H1 (cell line): ENCODE data around the gene TMEM38A. TPM values are rescaled to one million over a fixed set of nuclear protein-coding genes. Genes with fewer than 3 reads are reported as not detected.
A peak's percentile ranks its signal among the peaks of the same experiment; 100 is the strongest.

Experiments used
- CTCF ChIA-PET: fragments of 300-600 bp; sonication (Branson Sonifier 250); formaldehyde crosslinking; loops from one replicate; lab custom pipeline; 2021; ENCODE audit not compliant: partially characterized antibody; lab: Charles Lee
- POLR2A ChIA-PET: fragments of 300-600 bp; sonication (Branson Sonifier 250); formaldehyde crosslinking; loops from one replicate; lab custom pipeline; 2021; ENCODE audit warnings: inconsistent platforms; ENCODE audit not compliant: partially characterized antibody; lab: Charles Lee
- DNase-seq, 2 experiments: peaks; one replicate each; pipeline versions ENCODE4 v3.0.0 to v3.0.0-alpha.2; 2010 to 2022; ENCODE audit warnings: low spot score in 2 of 2, low read depth in 1 of 2, mixed read lengths in 1 of 2
- FAIRE-seq: peaks from 2 replicates; lab custom pipeline; 2011; peaks lifted over from hg19 to GRCh38; lab: Jason Lieb, UNC
- H2AFZ ChIP-seq: 2 replicates; pipeline ENCODE4 v1.8.1; 2012; ENCODE audit warnings: low read length, inconsistent platforms
- H2AK5ac ChIP-seq: 2 replicates; pipeline ENCODE4 v1.6.1; 2013; ENCODE audit warnings: low read depth, low read length
- H2BK120ac ChIP-seq: replicated peaks from 2 replicates; pipeline ENCODE3; 2013; ENCODE audit warnings: low read depth, low read length, inconsistent platforms
- H2BK12ac ChIP-seq: 2 replicates; pipeline ENCODE4 v1.6.1; 2013; ENCODE audit warnings: low read depth, low read length
- H2BK15ac ChIP-seq: 2 replicates; pipeline ENCODE4 v1.6.1; 2013; ENCODE audit warnings: low read length
- H2BK20ac ChIP-seq: 2 replicates; pipeline ENCODE4 v1.6.1; 2013; ENCODE audit warnings: low read length
- H2BK5ac ChIP-seq: 2 replicates; pipeline ENCODE4 v1.6.1; 2013; ENCODE audit warnings: low read depth, low read length
- H3K14ac ChIP-seq: 2 replicates; pipeline ENCODE4 v1.6.1; 2013; ENCODE audit warnings: inconsistent platforms; ENCODE audit not compliant: insufficient read length
- H3K18ac ChIP-seq: 2 replicates; pipeline ENCODE4 v1.6.1; 2013; ENCODE audit warnings: low read length; ENCODE audit errors: extremely low read depth
- H3K23ac ChIP-seq: 2 replicates; pipeline ENCODE4 v1.6.1; 2013; ENCODE audit warnings: inconsistent platforms; ENCODE audit not compliant: insufficient read length
- H3K23me2 ChIP-seq: 2 replicates; pipeline ENCODE4 v1.6.1; 2013; ENCODE audit warnings: low read depth, low read length
- H3K27ac ChIP-seq: 2 replicates; pipeline ENCODE4 v1.6.1; 2011; ENCODE audit warnings: low read depth, low read length, inconsistent platforms
- H3K27me3 ChIP-seq, 4 experiments: replicated peaks in 1 of 4; 1 replicate in 1 of 4; 2 replicates in 3 of 4; pipeline versions ENCODE4 v1.6.1 to v1.8.1; 2011 to 2013; ENCODE audit warnings: low read length in 3 of 4, mild to moderate bottlenecking in 3 of 4, inconsistent platforms in 2 of 4, mixed read lengths in 2 of 4, moderate library complexity in 1 of 4; ENCODE audit not compliant: control insufficient read depth in 3 of 4, insufficient read depth in 3 of 4; ENCODE audit errors: extremely low read depth in 1 of 4
- H3K36me3 ChIP-seq, 4 experiments: 2 replicates each; pipeline versions ENCODE4 v1.6.1 to v1.8.1; 2011 to 2013; ENCODE audit warnings: mild to moderate bottlenecking in 4 of 4, low read length in 3 of 4, moderate library complexity in 2 of 4, control low read depth in 1 of 4, inconsistent platforms in 1 of 4; ENCODE audit not compliant: insufficient read depth in 4 of 4, control insufficient read depth in 2 of 4
- H3K4ac ChIP-seq: replicated peaks from 2 replicates; pipeline ENCODE3; 2013; ENCODE audit warnings: low read length, low read depth, mixed read lengths, inconsistent platforms; ENCODE audit not compliant: insufficient read length
- H3K4me1 ChIP-seq, 4 experiments: replicated peaks in 1 of 4; 1 replicate in 1 of 4; 2 replicates in 3 of 4; pipeline versions ENCODE4 v1.6.1 to v1.8.1; 2011 to 2013; ENCODE audit warnings: low read length in 3 of 4, inconsistent platforms in 2 of 4, mixed read lengths in 1 of 4; ENCODE audit not compliant: insufficient read depth in 4 of 4, control insufficient read depth in 3 of 4
- H3K4me2 ChIP-seq, 2 experiments: 2 replicates each; pipeline versions ENCODE4 v1.6.1 to v1.8.1; 2011 to 2013; ENCODE audit warnings: low read depth in 2 of 2, low read length in 2 of 2, control low read depth in 1 of 2, inconsistent platforms in 1 of 2, mild to moderate bottlenecking in 1 of 2; ENCODE audit not compliant: insufficient read depth in 1 of 2
- H3K4me3 ChIP-seq, 4 experiments: fragments of 200-600, 300-600 bp in 1 of 4; sonication (generic), shearing (Covaris generic), sonication (Bioruptor Twin) in 1 of 4; 2 replicates each; pipeline versions ENCODE4 v1.5.1 to v1.8.1; 2011 to 2016; ENCODE audit warnings: low read length in 4 of 4, low read depth in 3 of 4, control low read depth in 2 of 4, inconsistent platforms in 2 of 4, mild to moderate bottlenecking in 2 of 4, mixed read lengths in 1 of 4, moderate library complexity in 1 of 4; ENCODE audit not compliant: insufficient read depth in 2 of 4; ENCODE audit errors: extremely low read depth in 1 of 4
- H3K56ac ChIP-seq: replicated peaks from 2 replicates; pipeline ENCODE3; 2013; ENCODE audit warnings: low read depth, mild to moderate bottlenecking, mixed read lengths, low read length, inconsistent platforms; ENCODE audit not compliant: insufficient read length
- H3K79me1 ChIP-seq: 2 replicates; pipeline ENCODE4 v1.6.1; 2013; ENCODE audit warnings: low read depth, low read length, control low read depth
- H3K79me2 ChIP-seq, 2 experiments: 2 replicates each; pipeline versions ENCODE4 v1.6.1 to v1.8.1; 2012 to 2013; ENCODE audit warnings: low read length in 2 of 2, mild to moderate bottlenecking in 2 of 2, inconsistent platforms in 1 of 2; ENCODE audit not compliant: insufficient read depth in 2 of 2, control insufficient read depth in 1 of 2
- H3K9ac ChIP-seq, 4 experiments: replicated peaks in 1 of 4; 1 replicate in 1 of 4; 2 replicates in 3 of 4; pipeline versions ENCODE4 v1.6.1 to v1.8.1; 2011 to 2013; ENCODE audit warnings: low read depth in 3 of 4, low read length in 3 of 4, control low read depth in 2 of 4, mild to moderate bottlenecking in 2 of 4, moderate library complexity in 2 of 4, inconsistent platforms in 1 of 4; ENCODE audit errors: extremely low read depth in 1 of 4
- H3K9me3 ChIP-seq, 2 experiments: 2 replicates each; pipeline versions ENCODE4 v1.6.1 to v1.8.1; 2012 to 2013; ENCODE audit warnings: mild to moderate bottlenecking in 2 of 2, moderate library complexity in 2 of 2, control low read depth in 1 of 2, inconsistent platforms in 1 of 2, low read depth in 1 of 2, low read length in 1 of 2, mixed read lengths in 1 of 2; ENCODE audit not compliant: insufficient read depth in 2 of 2
- H4K20me1 ChIP-seq, 2 experiments: replicated peaks in 1 of 2; 2 replicates each; pipeline versions ENCODE3 to v1.8.1; 2011 to 2013; ENCODE audit warnings: inconsistent platforms in 2 of 2, low read length in 2 of 2, mild to moderate bottlenecking in 1 of 2; ENCODE audit not compliant: insufficient read depth in 2 of 2, control insufficient read depth in 1 of 2
- H4K5ac ChIP-seq: 2 replicates; pipeline ENCODE4 v1.6.1; 2013; ENCODE audit warnings: low read length, low read depth, mixed read lengths, inconsistent platforms; ENCODE audit not compliant: insufficient read length
- H4K8ac ChIP-seq: 2 replicates; pipeline ENCODE4 v1.8.0; 2013; ENCODE audit warnings: mild to moderate bottlenecking, moderate library complexity, low read length, inconsistent platforms; ENCODE audit not compliant: insufficient read depth; ENCODE audit errors: extremely low read depth
- H4K91ac ChIP-seq: replicated peaks from 2 replicates; pipeline ENCODE3; 2013; ENCODE audit warnings: low read length, mixed read lengths, inconsistent platforms; ENCODE audit not compliant: insufficient read length
- SIX5 ChIP-seq: IDR thresholded peaks from 2 replicates; pipeline ENCODE4 v1.6.1; 2011; ENCODE audit warnings: mild to moderate bottlenecking, low read depth, low read length
- WGBS, 2 experiments: shearing (Covaris generic) in 1 of 2; methylation state at CpG; one replicate each; pipeline versions ENCODE4 v1.1.6 to v1.1.7; 2013 to 2015; ENCODE audit warnings: low lambda C conversion rate in 2 of 2, mixed read lengths in 2 of 2, inconsistent platforms in 1 of 2, low coverage in 1 of 2, missing lambda C conversion rate in 1 of 2; ENCODE audit not compliant: insufficient replicate concordance in 2 of 2, insufficient coverage in 1 of 2, insufficient read length in 1 of 2; ENCODE audit errors: extremely low coverage in 1 of 2, missing lambda C conversion rate in 1 of 2; 5-methylcytosine and 5-hydroxymethylcytosine counted together
- polyA plus RNA-seq, 7 experiments: library from polyadenylated mRNA; depleted of rRNA in 3 of 7; stranded (reverse) in 5 of 7; unstranded in 2 of 7; fragments of >200 nt in 5 of 7; fragments of 200-250 nt in 2 of 7; gene quantifications; 1 replicate in 5 of 7; 2 replicates in 1 of 7; 4 replicates in 1 of 7; pipeline versions ENCODE4 v1.2.1 to v1.2.3, GENCODE V29; 2011 to 2013; ENCODE audit warnings: missing spikeins in 2 of 7, mixed read lengths in 2 of 7
- total RNA-seq: library from RNA; stranded (reverse); fragmentation: NEBNext Ultra II Directional; extraction: Animal tissue kit (Norgen Biotek cat#: 25700); gene quantifications from 2 replicates; pipeline ENCODE4 v1.2.1, GENCODE V29; 2021
- TF ChIP-seq, protein P1 (sequence below): IDR thresholded peaks from 2 replicates; pipeline ENCODE4 v1.6.1; 2012; ENCODE audit warnings: inconsistent platforms

TMEM38A gene
- total and polyA plus RNA-seq, 2 of the 8 experiments (the other 6 are each of a cell fraction or from before 2014, with no cell fraction given), result 8.9 to 9.2 TPM

DNA sequence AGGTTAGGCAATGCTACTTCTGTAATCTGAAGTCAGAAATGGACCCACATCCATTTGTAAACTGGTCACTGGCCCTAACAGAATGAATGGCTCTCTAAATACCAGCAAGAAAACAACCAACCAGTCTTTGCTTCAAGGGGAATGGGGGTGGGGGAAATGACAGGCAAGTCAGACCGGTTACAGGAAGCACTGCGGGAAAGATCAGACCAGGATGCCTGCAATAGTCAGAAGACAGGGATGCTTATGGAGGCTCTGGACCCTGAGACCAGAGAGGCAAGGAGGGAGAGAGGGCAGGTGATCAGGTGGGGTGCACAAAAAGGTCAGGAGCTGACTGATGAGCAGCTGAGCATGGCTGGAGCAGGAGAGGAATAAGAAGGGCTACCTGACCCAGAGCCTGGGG lies 46.0 kb upstream of the TMEM38A start:
- Histone ChIP-seq H3K4me2 (peak overlapping the region; percentile 14 to 39; a peak in 2 of 4 replicates), H3K79me1 (peaks cover 63% of the 10 kb centered on the region), H2BK20ac (no peak overlapping the region), H2BK12ac (no peak overlapping the region), H3K36me3 (no peaks in the 10 kb centered on the region), H2AK5ac (no peak overlapping the region), H3K23me2 (no peaks in the 10 kb centered on the region), H4K5ac (no peak overlapping the region), H3K27me3 (no peaks in the 10 kb centered on the region), H3K9ac (no peak overlapping the region; a peak in 1 of 7 replicates), H2BK5ac (no peak overlapping the region), H4K20me1 (peaks cover 38 to 57% of the 10 kb centered on the region in 2 experiments), H4K8ac (no peak overlapping the region), H3K56ac (no peak overlapping the region), H3K4me3 (no peak overlapping the region), H3K9me3 (no peaks in the 10 kb centered on the region), H3K79me2 (peaks cover 14 to 96% of the 10 kb centered on the region in 2 experiments), H2BK120ac (no peak overlapping the region), H4K91ac (no peak overlapping the region), H2AFZ (no peak overlapping the region), H3K14ac (no peak overlapping the region), H3K4ac (no peak overlapping the region), H3K27ac (no peak overlapping the region), H3K4me1 (peaks cover 0 to 7% (median 3%) of the 10 kb centered on the region in 4 experiments; a peak in 4 of 7 replicates), H2BK15ac (no peak overlapping the region), H3K18ac (no peak overlapping the region), H3K23ac (no peak overlapping the region)
- DNase-seq (no peak), FAIRE-seq (no peak)
- CTCF ChIA-PET, result interaction anchor here (1.1 to 3.4 kb wide), 2 partner anchors 31 to 232 kb away, joined by 3 to 12 read pairs; no protein-coding TSS in a partner anchor
- WGBS, 2 experiments, result 75% methylated on average over 2 of the region's 2 CpGs; no CpG with 5 or more reads in 1 of the 2 experiments
- POLR2A ChIA-PET, result interaction anchor here (1.7 kb wide), 1 partner anchor 10 kb away, joined by 4 read pairs; no protein-coding TSS in a partner anchor
- no peak for TF ChIP-seq SIX5
- TF ChIP-seq, protein P1, sequence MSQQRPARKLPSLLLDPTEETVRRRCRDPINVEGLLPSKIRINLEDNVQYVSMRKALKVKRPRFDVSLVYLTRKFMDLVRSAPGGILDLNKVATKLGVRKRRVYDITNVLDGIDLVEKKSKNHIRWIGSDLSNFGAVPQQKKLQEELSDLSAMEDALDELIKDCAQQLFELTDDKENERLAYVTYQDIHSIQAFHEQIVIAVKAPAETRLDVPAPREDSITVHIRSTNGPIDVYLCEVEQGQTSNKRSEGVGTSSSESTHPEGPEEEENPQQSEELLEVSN, result no peak
